Liver (tissue), 9 donors: ENCODE measurements around the gene RUSC1. TPM values are rescaled to one million over a fixed set of nuclear protein-coding genes. Genes with fewer than 3 reads are reported as not detected.

Experiments
- DNase-seq: peaks from one replicate; pipeline ENCODE4 v3.0.0-alpha.2; 2017; ENCODE audit warnings: low spot score
- H3K27ac ChIP-seq, 2 donors: one replicate each; pipeline ENCODE4 v1.7.0; 2013; ENCODE audit warnings: inconsistent platforms in 2 of 2, low read length in 2 of 2, control low read depth in 1 of 2, low read depth in 1 of 2, mild to moderate bottlenecking in 1 of 2
- H3K27me3 ChIP-seq, 4 donors: one replicate each; pipeline versions ENCODE4 v1.6.1 to v1.7.0; 2013; ENCODE audit warnings: low read length in 3 of 4, inconsistent platforms in 1 of 4, mild to moderate bottlenecking in 1 of 4, moderate library complexity in 1 of 4; ENCODE audit not compliant: control insufficient read depth in 4 of 4, insufficient read depth in 4 of 4
- H3K36me3 ChIP-seq, 4 donors: one replicate each; pipeline versions ENCODE4 v1.6.1 to v1.7.0; 2013; ENCODE audit warnings: low read length in 3 of 4, mild to moderate bottlenecking in 3 of 4, low read depth in 1 of 4, moderate library complexity in 1 of 4; ENCODE audit not compliant: control insufficient read depth in 4 of 4, insufficient read depth in 3 of 4
- H3K4me1 ChIP-seq, 4 donors: one replicate each; pipeline versions ENCODE4 v1.6.1 to v1.7.0; 2013; ENCODE audit warnings: low read length in 3 of 4, mild to moderate bottlenecking in 3 of 4, moderate library complexity in 1 of 4; ENCODE audit not compliant: control insufficient read depth in 4 of 4, insufficient read depth in 4 of 4
- H3K4me3 ChIP-seq, 3 donors: one replicate each; pipeline versions ENCODE4 v1.6.1 to v1.7.0; 2013; ENCODE audit warnings: low read length in 3 of 3, control low read depth in 1 of 3, low read depth in 1 of 3, mild to moderate bottlenecking in 1 of 3
- H3K9ac ChIP-seq, 2 donors: one replicate each; pipeline ENCODE4 v1.7.0; 2013; ENCODE audit warnings: low read length in 2 of 2, mild to moderate bottlenecking in 2 of 2, moderate library complexity in 2 of 2, control low read depth in 1 of 2, low read depth in 1 of 2
- H3K9me3 ChIP-seq, 4 donors: one replicate each; pipeline versions ENCODE4 v1.6.1 to v1.7.0; 2013; ENCODE audit warnings: low read length in 3 of 4; ENCODE audit not compliant: control insufficient read depth in 4 of 4
- EGR1 ChIP-seq, 2 donors: IDR thresholded peaks; 2 replicates each; pipeline ENCODE4 v1.6.1; 2016 to 2018; ENCODE audit warnings: antibody characterized with exemption in 2 of 2, low read depth in 2 of 2
- FOXA1 ChIP-seq: IDR thresholded peaks from 2 replicates; pipeline ENCODE4 v1.6.1; 2016; ENCODE audit warnings: antibody characterized with exemption
- FOXA2 ChIP-seq: IDR thresholded peaks from 2 replicates; pipeline ENCODE4 v1.6.1; 2016; ENCODE audit warnings: antibody characterized with exemption
- GABPA ChIP-seq, 2 donors: IDR thresholded peaks in 1 of 2; conservative IDR thresholded peaks in 1 of 2; 2 replicates each; pipeline ENCODE4 v1.6.1; 2016; ENCODE audit warnings: antibody characterized with exemption in 2 of 2, mild to moderate bottlenecking in 1 of 2, moderate library complexity in 1 of 2
- HNF4G ChIP-seq: IDR thresholded peaks from 2 replicates; pipeline ENCODE4 v1.6.1; 2016; ENCODE audit warnings: antibody characterized with exemption
- JUND ChIP-seq, 2 donors: IDR thresholded peaks; 2 replicates each; pipeline ENCODE4 v1.6.1; 2016; ENCODE audit warnings: antibody characterized with exemption in 2 of 2
- NR2F2 ChIP-seq: IDR thresholded peaks from 2 replicates; pipeline ENCODE4 v1.6.1; 2016; ENCODE audit warnings: antibody characterized with exemption
- RAD21 ChIP-seq, 2 donors: IDR thresholded peaks; 2 replicates each; pipeline ENCODE4 v1.6.1; 2016; ENCODE audit warnings: antibody characterized with exemption in 2 of 2, mild to moderate bottlenecking in 2 of 2
- RXRA ChIP-seq, 2 donors: IDR thresholded peaks; 2 replicates each; pipeline ENCODE4 v1.6.1; 2017 to 2018; ENCODE audit warnings: antibody characterized with exemption in 2 of 2, mild to moderate bottlenecking in 1 of 2
- TAF1 ChIP-seq: conservative IDR thresholded peaks from 2 replicates; pipeline ENCODE4 v1.6.1; 2016; ENCODE audit warnings: antibody characterized with exemption, mild to moderate bottlenecking
- YY1 ChIP-seq: IDR thresholded peaks from 2 replicates; pipeline ENCODE4 v1.6.1; 2016; ENCODE audit warnings: antibody characterized with exemption, mild to moderate bottlenecking
- WGBS: extraction: QIAGEN DNeasy Blood & Tissue Kit; methylation state at CpG from one replicate; pipeline ENCODE4 v1.1.7; 2013; 5-methylcytosine and 5-hydroxymethylcytosine counted together
- polyA plus RNA-seq, 2 donors: library from polyadenylated mRNA; stranded (reverse) in 1 of 2; unstranded in 1 of 2; fragments of 200-250 nt in 1 of 2; fragments of >200 nt in 1 of 2; fragmentation: Nextera tagmentation in 1 of 2; extraction: Ambion mirVana in 1 of 2; gene quantifications; one replicate each; pipeline versions ENCODE4 v1.2.1 to v1.2.3, GENCODE V29; 2013 to 2015
- total RNA-seq, 2 donors: library from RNA; depleted of rRNA; stranded (reverse); fragments of >200 nt; gene quantifications; one replicate each; pipeline ENCODE4 v1.2.3, GENCODE V29; 2014
- TF ChIP-seq, protein P1 (sequence below): IDR thresholded peaks from 2 replicates; pipeline ENCODE4 v1.6.1; 2016; ENCODE audit warnings: antibody characterized with exemption
- TF ChIP-seq, protein P2 (sequence below): IDR thresholded peaks from 2 replicates; pipeline ENCODE4 v1.6.1; 2016; ENCODE audit warnings: antibody characterized with exemption, mild to moderate bottlenecking
- TF ChIP-seq, protein P3 (sequence below): IDR thresholded peaks from 2 replicates; pipeline ENCODE4 v1.6.1; 2016; ENCODE audit warnings: antibody characterized with exemption
- TF ChIP-seq, protein P4 (sequence below): IDR thresholded peaks from 2 replicates; pipeline ENCODE4 v1.6.1; 2016; ENCODE audit warnings: antibody characterized with exemption
- donor health status: healthy.
- donor health status: healthy.
- donor health status: healthy.
- donor health status: healthy.
- donor health status: healthy.

RUSC1 gene
- total and polyA plus RNA-seq, 4 donors, result 3.9 to 6.7 (median 5.7) TPM

DNA sequence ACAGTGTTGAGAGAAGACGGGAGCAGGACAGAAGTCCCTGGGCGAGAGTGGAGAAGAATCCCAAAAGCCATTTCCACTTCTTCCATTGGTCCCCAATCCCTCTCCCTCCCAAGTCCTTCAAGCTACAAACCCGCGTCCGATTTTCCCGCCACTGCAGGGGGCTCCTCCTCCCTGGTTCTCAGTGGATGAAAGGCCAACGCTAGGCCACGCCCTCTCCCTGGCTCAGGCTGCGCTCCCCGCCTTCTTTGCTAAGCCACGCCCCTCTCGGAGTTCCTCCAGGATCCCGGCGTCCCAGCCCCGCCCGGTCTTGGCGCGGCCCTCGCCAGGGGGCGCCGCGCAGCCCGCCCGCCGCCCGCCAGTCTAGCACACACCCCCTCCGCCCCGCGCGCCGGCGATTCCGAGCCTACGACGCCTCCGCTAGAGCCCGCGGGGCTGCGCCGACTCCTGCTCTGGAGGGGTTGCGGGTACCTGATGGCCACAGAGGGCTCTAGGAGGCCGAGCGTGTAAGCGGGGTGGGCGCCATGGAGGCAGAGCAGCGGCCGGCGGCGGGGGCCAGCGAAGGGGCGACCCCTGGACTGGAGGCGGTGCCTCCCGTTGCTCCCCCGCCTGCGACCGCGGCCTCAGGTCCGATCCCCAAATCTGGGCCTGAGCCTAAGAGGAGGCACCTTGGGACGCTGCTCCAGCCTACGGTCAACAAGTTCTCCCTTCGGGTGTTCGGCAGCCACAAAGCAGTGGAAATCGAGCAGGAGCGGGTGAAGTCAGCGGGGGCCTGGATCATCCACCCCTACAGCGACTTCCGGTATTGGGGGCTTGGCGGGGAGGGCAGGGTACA, 43.4 kb upstream of the RUSC1 start, which contains the start of gene HCN3 (continued):
- TF ChIP-seq, protein P1, sequence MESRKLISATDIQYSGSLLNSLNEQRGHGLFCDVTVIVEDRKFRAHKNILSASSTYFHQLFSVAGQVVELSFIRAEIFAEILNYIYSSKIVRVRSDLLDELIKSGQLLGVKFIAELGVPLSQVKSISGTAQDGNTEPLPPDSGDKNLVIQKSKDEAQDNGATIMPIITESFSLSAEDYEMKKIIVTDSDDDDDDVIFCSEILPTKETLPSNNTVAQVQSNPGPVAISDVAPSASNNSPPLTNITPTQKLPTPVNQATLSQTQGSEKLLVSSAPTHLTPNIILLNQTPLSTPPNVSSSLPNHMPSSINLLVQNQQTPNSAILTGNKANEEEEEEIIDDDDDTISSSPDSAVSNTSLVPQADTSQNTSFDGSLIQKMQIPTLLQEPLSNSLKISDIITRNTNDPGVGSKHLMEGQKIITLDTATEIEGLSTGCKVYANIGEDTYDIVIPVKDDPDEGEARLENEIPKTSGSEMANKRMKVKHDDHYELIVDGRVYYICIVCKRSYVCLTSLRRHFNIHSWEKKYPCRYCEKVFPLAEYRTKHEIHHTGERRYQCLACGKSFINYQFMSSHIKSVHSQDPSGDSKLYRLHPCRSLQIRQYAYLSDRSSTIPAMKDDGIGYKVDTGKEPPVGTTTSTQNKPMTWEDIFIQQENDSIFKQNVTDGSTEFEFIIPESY, result no peak

DNA sequence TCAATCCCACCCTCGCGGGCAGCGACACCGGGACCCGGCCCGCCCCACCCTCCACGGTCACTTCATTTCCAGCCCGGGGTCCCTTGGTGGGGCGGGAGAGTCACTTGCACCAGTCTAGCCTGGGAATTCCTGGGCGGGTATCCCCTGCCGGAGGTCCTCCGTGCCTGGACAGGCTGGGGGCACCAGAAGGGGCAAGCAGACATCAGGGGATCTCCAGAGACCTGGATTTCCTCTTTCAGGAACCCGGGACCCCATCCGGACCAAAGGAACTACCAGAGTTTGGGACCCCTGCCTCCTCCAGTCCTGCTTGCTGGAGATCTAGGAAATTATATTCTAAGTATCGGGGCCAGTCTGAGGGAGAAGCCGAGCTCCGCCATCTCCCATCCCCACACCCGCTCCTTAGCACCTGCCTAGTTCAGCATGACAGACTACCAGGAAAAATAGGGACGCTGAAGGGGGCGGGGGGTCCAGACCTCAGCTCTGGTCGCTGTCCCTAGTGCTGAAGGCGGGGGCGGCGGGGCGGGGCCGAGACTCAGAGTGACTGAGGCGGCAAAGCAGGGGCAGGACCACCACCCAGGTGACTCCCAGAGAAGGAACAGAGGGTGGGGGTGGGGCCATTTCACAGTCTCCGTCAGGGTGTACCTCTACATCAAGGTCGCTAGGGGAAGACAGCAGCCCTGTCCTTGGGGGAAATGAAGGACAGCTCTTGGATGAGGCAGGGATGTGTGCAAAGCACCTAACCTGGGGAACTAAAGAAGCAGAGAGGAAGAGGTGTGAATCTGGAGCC, 42.6 kb upstream of the RUSC1 start:
- no peaks in the 10 kb centered on the region for H3K27me3 ChIP-seq
- H3K9me3 ChIP-seq, result no peaks in the 10 kb centered on the region
- H3K27ac ChIP-seq, result no peak overlapping the region
- H3K36me3 ChIP-seq, result no peaks in the 10 kb centered on the region
- peak; percentile 76 for DNase-seq
- H3K9ac ChIP-seq, result no peak overlapping the region
- peak overlapping the region; percentile 55 to 84 (median 82) for H3K4me3 ChIP-seq
- WGBS, result 1% methylated on average over 29 of the region's 29 CpGs
- peak; percentile 94 to 97 for TF ChIP-seq EGR1 (IDR thresholded peaks at IDR 0.05; ENCODE audit: low read depth in 2 of 2)
- TF ChIP-seq, protein P2, sequence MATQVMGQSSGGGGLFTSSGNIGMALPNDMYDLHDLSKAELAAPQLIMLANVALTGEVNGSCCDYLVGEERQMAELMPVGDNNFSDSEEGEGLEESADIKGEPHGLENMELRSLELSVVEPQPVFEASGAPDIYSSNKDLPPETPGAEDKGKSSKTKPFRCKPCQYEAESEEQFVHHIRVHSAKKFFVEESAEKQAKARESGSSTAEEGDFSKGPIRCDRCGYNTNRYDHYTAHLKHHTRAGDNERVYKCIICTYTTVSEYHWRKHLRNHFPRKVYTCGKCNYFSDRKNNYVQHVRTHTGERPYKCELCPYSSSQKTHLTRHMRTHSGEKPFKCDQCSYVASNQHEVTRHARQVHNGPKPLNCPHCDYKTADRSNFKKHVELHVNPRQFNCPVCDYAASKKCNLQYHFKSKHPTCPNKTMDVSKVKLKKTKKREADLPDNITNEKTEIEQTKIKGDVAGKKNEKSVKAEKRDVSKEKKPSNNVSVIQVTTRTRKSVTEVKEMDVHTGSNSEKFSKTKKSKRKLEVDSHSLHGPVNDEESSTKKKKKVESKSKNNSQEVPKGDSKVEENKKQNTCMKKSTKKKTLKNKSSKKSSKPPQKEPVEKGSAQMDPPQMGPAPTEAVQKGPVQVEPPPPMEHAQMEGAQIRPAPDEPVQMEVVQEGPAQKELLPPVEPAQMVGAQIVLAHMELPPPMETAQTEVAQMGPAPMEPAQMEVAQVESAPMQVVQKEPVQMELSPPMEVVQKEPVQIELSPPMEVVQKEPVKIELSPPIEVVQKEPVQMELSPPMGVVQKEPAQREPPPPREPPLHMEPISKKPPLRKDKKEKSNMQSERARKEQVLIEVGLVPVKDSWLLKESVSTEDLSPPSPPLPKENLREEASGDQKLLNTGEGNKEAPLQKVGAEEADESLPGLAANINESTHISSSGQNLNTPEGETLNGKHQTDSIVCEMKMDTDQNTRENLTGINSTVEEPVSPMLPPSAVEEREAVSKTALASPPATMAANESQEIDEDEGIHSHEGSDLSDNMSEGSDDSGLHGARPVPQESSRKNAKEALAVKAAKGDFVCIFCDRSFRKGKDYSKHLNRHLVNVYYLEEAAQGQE, result peak; percentile 99
- TF ChIP-seq FOXA1, result no peak
- TF ChIP-seq RAD21 (IDR thresholded peaks at IDR 0.05), result peak in 1 of 2 donors; percentile 39
- H3K4me1 ChIP-seq, result peaks cover 8 to 25% (median 19%) of the 10 kb centered on the region in 4 donors

DNA sequence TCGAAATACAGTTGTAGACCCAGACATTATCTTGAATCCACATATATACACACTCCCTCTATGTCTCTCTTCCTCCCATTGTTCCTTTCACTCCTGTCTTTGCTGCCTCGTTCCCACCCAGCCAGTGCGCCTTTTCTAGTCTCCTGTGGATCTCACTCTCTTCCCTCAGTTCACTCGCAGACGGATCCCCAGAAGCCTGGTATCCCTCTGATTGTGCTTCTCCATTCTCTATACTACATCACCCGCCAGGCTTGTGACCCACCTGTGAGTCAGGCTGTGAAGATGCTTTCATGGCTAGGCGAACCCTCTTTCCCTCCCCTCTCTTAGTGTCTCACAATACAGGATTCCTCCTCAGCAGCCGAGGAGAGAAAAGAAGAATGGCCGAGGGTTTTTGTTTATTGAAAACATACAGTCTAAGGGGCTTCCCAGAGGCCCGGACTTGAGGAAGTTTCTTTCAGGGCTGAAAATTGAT, 42.0 kb upstream of the RUSC1 start:
- H3K9ac ChIP-seq, result no peak overlapping the region
- no peak for DNase-seq

More for the DNA sequence above, 42.0 kb upstream of the RUSC1 start:
- Histone ChIP-seq H3K27ac (no peak overlapping the region), H3K36me3 (no peaks in the 10 kb centered on the region), H3K4me1 (peaks cover 8 to 21% (median 18%) of the 10 kb centered on the region in 4 donors), H3K9me3 (no peaks in the 10 kb centered on the region), H3K27me3 (no peaks in the 10 kb centered on the region), H3K4me3 (no peak overlapping the region)
- 77% methylated on average over 10 of the region's 10 CpGs for WGBS
- TF ChIP-seq, protein P3, sequence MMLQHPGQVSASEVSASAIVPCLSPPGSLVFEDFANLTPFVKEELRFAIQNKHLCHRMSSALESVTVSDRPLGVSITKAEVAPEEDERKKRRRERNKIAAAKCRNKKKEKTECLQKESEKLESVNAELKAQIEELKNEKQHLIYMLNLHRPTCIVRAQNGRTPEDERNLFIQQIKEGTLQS, result no peak
- TF ChIP-seq, protein P4, sequence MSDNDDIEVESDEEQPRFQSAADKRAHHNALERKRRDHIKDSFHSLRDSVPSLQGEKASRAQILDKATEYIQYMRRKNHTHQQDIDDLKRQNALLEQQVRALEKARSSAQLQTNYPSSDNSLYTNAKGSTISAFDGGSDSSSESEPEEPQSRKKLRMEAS, result no peak
- TF ChIP-seq NR2F2 (no peak), RAD21 (IDR thresholded peaks at IDR 0.05) (no peak), EGR1 (IDR thresholded peaks at IDR 0.05; ENCODE audit: low read depth in 2 of 2) (no peak), FOXA2 (no peak), RXRA (IDR thresholded peaks at IDR 0.05) (no peak), GABPA (IDR thresholded peaks at IDR 0.05 in 1 of 2, conservative IDR thresholded peaks at IDR 0.05 in 1 of 2) (no peak), TAF1 (no peak), YY1 (no peak), HNF4G (no peak), JUND (IDR thresholded peaks at IDR 0.05) (no peak)
- TF ChIP-seq, protein P1, result no peak
